Stomach (tissue), 4 donors: ENCODE results near the gene PUM2.

ENCODE experiments used
- EP300 ChIP-seq: sonication (generic); formaldehyde crosslinking; IDR thresholded peaks from one replicate; pipeline ENCODE4 v1.6.1; 2017; ENCODE audit warnings: antibody characterized with exemption
- POLR2A ChIP-seq, 4 donors: fragments of 450-650 bp; IDR thresholded peaks; one replicate each; pipeline ENCODE4 v1.6.1; 2016; ENCODE audit warnings: antibody characterized with exemption in 4 of 4, control low read depth in 2 of 4, mild to moderate bottlenecking in 1 of 4, moderate library complexity in 1 of 4
- POLR2AphosphoS5 ChIP-seq, 3 donors: sonication (generic); formaldehyde crosslinking; IDR thresholded peaks; one replicate each; pipeline ENCODE4 v1.6.1; 2016; ENCODE audit warnings: antibody characterized with exemption in 3 of 3
- TF ChIP-seq, protein P1 (sequence below), 7 experiments: fragments of 450-650 bp in 4 of 7; fragments of 200-600 bp in 3 of 7; sonication (generic) in 3 of 7; IDR thresholded peaks; one replicate each; pipeline ENCODE4 v1.5.1; 2016 to 2019; ENCODE audit warnings: antibody characterized with exemption in 7 of 7, control low read depth in 2 of 7, mild to moderate bottlenecking in 1 of 7

DNA sequence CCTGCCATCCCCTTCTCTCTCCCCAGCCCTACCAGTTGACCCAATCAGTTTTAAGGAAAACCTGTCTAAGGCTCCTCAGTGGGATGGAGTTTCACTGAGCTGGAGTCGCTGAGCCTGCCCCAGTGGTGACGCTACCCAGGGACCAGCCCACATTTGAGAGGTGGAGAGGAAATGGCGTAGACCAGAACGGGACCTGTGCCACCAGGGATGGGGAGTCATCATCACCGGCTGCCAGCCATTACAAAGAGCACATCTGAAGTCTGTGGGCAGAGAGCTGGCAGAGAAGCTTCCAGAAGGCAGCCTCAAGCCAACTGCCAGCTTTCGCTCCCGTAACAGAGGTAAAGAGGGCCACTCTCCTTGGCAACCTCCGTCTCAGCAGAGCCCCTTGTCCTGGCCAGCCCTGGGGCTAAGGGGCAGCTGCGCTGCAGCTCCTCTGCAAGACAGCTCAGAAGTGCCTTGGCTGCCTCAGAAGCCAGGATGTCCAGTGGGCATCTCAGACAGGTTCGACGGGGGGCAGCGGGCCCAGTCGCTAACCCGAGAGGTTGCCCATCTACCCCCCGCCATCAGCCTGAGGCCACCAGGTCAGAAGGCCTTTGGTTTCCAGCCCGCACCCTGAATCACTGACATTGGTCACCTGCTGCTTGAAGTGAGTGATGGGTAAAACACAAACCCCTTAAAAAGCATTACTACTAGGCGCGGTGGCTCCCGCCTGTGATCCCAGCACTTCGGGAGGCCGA is 141.1 kb downstream of the PUM2 start:
- TF ChIP-seq, protein P1, sequence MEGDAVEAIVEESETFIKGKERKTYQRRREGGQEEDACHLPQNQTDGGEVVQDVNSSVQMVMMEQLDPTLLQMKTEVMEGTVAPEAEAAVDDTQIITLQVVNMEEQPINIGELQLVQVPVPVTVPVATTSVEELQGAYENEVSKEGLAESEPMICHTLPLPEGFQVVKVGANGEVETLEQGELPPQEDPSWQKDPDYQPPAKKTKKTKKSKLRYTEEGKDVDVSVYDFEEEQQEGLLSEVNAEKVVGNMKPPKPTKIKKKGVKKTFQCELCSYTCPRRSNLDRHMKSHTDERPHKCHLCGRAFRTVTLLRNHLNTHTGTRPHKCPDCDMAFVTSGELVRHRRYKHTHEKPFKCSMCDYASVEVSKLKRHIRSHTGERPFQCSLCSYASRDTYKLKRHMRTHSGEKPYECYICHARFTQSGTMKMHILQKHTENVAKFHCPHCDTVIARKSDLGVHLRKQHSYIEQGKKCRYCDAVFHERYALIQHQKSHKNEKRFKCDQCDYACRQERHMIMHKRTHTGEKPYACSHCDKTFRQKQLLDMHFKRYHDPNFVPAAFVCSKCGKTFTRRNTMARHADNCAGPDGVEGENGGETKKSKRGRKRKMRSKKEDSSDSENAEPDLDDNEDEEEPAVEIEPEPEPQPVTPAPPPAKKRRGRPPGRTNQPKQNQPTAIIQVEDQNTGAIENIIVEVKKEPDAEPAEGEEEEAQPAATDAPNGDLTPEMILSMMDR (IDR thresholded peaks at IDR 0.05): no peak
- no peak for TF ChIP-seq POLR2AphosphoS5 (IDR thresholded peaks at IDR 0.05)
- TF ChIP-seq POLR2A (IDR thresholded peaks at IDR 0.05): no peak
- TF ChIP-seq EP300: no peak
